Keratinocyte (primary cell): Measurements from ENCODE around the gene MIB1. TPM values are rescaled to one million over a fixed set of nuclear protein-coding genes. Genes with fewer than 3 reads are reported as not detected.

Experiments used
- DNase-seq: peaks from one replicate; pipeline ENCODE4 v3.0.0-alpha.2; 2011; ENCODE audit warnings: low read depth, missing footprints, low spot score
- FAIRE-seq: peaks from 2 replicates; lab custom pipeline; 2011; peaks lifted over from hg19 to GRCh38; lab: Jason Lieb, UNC
- H2AFZ ChIP-seq: 2 replicates; pipeline ENCODE4 v1.6.0; 2012; ENCODE audit warnings: low read length, control low read depth, inconsistent platforms; ENCODE audit not compliant: control insufficient read depth
- H3K27ac ChIP-seq: 2 replicates; pipeline ENCODE4 v1.5.1; 2011; ENCODE audit warnings: low read length; ENCODE audit not compliant: control insufficient read depth, insufficient read depth
- H3K27me3 ChIP-seq: 3 replicates; pipeline ENCODE4 v1.6.0; 2011; ENCODE audit warnings: low read length; ENCODE audit not compliant: control insufficient read depth, insufficient read depth; ENCODE audit errors: extremely low read depth
- H3K36me3 ChIP-seq, 2 experiments: 2 replicates in 1 of 2; 3 replicates in 1 of 2; pipeline ENCODE4 v1.5.1; 2011; ENCODE audit warnings: low read length in 2 of 2, mild to moderate bottlenecking in 1 of 2; ENCODE audit not compliant: control insufficient read depth in 2 of 2, insufficient read depth in 2 of 2; ENCODE audit errors: extremely low read depth in 1 of 2
- H3K4me1 ChIP-seq: 3 replicates; pipeline ENCODE4 v1.5.1; 2011; ENCODE audit warnings: low read length; ENCODE audit not compliant: control insufficient read depth, insufficient read depth; ENCODE audit errors: extremely low read depth
- H3K4me2 ChIP-seq: 3 replicates; pipeline ENCODE4 v1.6.0; 2011; ENCODE audit warnings: low read depth, low read length; ENCODE audit not compliant: control insufficient read depth, insufficient read depth; ENCODE audit errors: extremely low read depth
- H3K4me3 ChIP-seq, 3 experiments: fragments of 200-600 bp in 1 of 3; sonication (generic) in 1 of 3; 2 replicates in 2 of 3; 3 replicates in 1 of 3; pipeline ENCODE4 v1.5.1; 2011 to 2016; ENCODE audit warnings: low read length in 3 of 3, mild to moderate bottlenecking in 3 of 3, control low read depth in 2 of 3, inconsistent platforms in 1 of 3, low read depth in 1 of 3, mixed read lengths in 1 of 3, mixed run types in 1 of 3, moderate library complexity in 1 of 3; ENCODE audit not compliant: control insufficient read depth in 2 of 3, insufficient read depth in 2 of 3; ENCODE audit errors: extremely low read depth in 1 of 3
- H3K79me2 ChIP-seq: 2 replicates; pipeline ENCODE4 v1.6.0; 2012; ENCODE audit warnings: low read length; ENCODE audit not compliant: control insufficient read depth, insufficient read depth
- H3K9ac ChIP-seq: 3 replicates; pipeline ENCODE4 v1.6.0; 2011; ENCODE audit warnings: low read length; ENCODE audit not compliant: control insufficient read depth, insufficient read depth; ENCODE audit errors: extremely low read depth
- H3K9me1 ChIP-seq: 3 replicates; pipeline ENCODE4 v1.6.0; 2011; ENCODE audit warnings: low read length; ENCODE audit not compliant: control insufficient read depth, insufficient read depth; ENCODE audit errors: extremely low read depth
- H3K9me3 ChIP-seq: 2 replicates; pipeline ENCODE4 v1.5.1; 2012; ENCODE audit warnings: low read depth, low read length; ENCODE audit not compliant: control insufficient read depth
- H4K20me1 ChIP-seq: 3 replicates; pipeline ENCODE4 v1.6.0; 2011; ENCODE audit warnings: low read length; ENCODE audit not compliant: control insufficient read depth, insufficient read depth; ENCODE audit errors: extremely low read depth
- CTCF ChIP-seq, 3 experiments: IDR thresholded peaks in 1 of 3; conservative IDR thresholded peaks in 1 of 3; optimal IDR thresholded peaks in 1 of 3; 2 replicates in 2 of 3; 3 replicates in 1 of 3; pipeline versions ENCODE3 to v1.5.1; 2011; ENCODE audit warnings: low read length in 3 of 3, mild to moderate bottlenecking in 3 of 3, moderate library complexity in 2 of 3, control low read depth in 1 of 3, inconsistent platforms in 1 of 3; ENCODE audit not compliant: insufficient read depth in 2 of 3; ENCODE audit errors: extremely low read depth in 1 of 3
- EZH2 ChIP-seq: IDR thresholded peaks from one replicate; pipeline ENCODE4 v1.6.1; 2012; ENCODE audit warnings: inconsistent platforms, mild to moderate bottlenecking, low read length, moderate library complexity
- dilution Hi-C: fragments of 300-500 bp; cut with MboI; formaldehyde crosslinking; loops from one replicate; pipeline ENCODE4 v1.7.0; 2020; ENCODE audit warnings: low sequenced_read_pairs; ENCODE audit not compliant: extremely low pct_ligation_motif_present
- polyA plus RNA-seq, 5 experiments: library from polyadenylated mRNA; depleted of rRNA in 3 of 5; stranded (reverse) in 3 of 5; stranded (forward) in 1 of 5; unstranded in 1 of 5; fragments of >200 nt; gene quantifications; 1 replicate in 1 of 5; 2 replicates in 3 of 5; 3 replicates in 1 of 5; pipeline versions ENCODE4 v1.2.1 to v1.2.3, GENCODE V29; 2011 to 2012; ENCODE audit warnings: missing spikeins in 2 of 5, low read depth in 1 of 5, low replicate concordance in 1 of 5

Gene MIB1
- polyA plus RNA-seq, 1 donor (not counting 4 experiments of a cell fraction or from before 2014, with no cell fraction given): 24.8 TPM

GRCh38 chr18:21769206-21769605 is 28.6 kb downstream of the MIB1 start:
- FAIRE-seq (no peak), DNase-seq (no peak)
- dilution Hi-C loops: no loop called here
- Histone ChIP-seq H3K27me3 (no peaks in the 10 kb centered on the region), H3K9ac (no peak overlapping the region), H3K9me3 (no peaks in the 10 kb centered on the region), H3K79me2 (peaks cover 8% of the 10 kb centered on the region), H2AFZ (no peak overlapping the region), H4K20me1 (no peaks in the 10 kb centered on the region), H3K4me3 (no peak overlapping the region), H3K4me2 (no peak overlapping the region), H3K9me1 (no peaks in the 10 kb centered on the region), H3K36me3 (peaks cover 15 to 16% of the 10 kb centered on the region in 2 experiments), H3K4me1 (no peaks in the 10 kb centered on the region), H3K27ac (no peak overlapping the region)
- TF ChIP-seq EZH2 (no peak), CTCF (optimal IDR thresholded peaks at IDR 0.05 in 1 of 3, IDR thresholded peaks at IDR 0.05 in 1 of 3, conservative IDR thresholded peaks at IDR 0.05 in 1 of 3; ENCODE audit: extremely low read depth in 1 of 3, insufficient read depth in 2 of 3, low read length in 3 of 3) (no peak)

GRCh38 chr18:21774722-21775121 is 34.1 kb downstream of the MIB1 start:
- H3K27me3 ChIP-seq: no peaks in the 10 kb centered on the region
- FAIRE-seq (no peak), DNase-seq (no peak)
- no peak overlapping the region for H3K4me3 ChIP-seq
- no peaks in the 10 kb centered on the region for H3K9me1 ChIP-seq
- dilution Hi-C loops: no loop called here
- no peaks in the 10 kb centered on the region for H3K79me2 ChIP-seq
- peaks cover 0 to 2% of the 10 kb centered on the region in 2 experiments for H3K36me3 ChIP-seq
- H4K20me1 ChIP-seq: no peaks in the 10 kb centered on the region
- no peak overlapping the region for H2AFZ ChIP-seq
- no peak overlapping the region for H3K9ac ChIP-seq
- no peak overlapping the region for H3K27ac ChIP-seq
- no peak for TF ChIP-seq CTCF (optimal IDR thresholded peaks at IDR 0.05 in 1 of 3, IDR thresholded peaks at IDR 0.05 in 1 of 3, conservative IDR thresholded peaks at IDR 0.05 in 1 of 3; ENCODE audit: extremely low read depth in 1 of 3, insufficient read depth in 2 of 3, low read length in 3 of 3)
- TF ChIP-seq EZH2: no peak
- no peaks in the 10 kb centered on the region for H3K4me1 ChIP-seq
- no peaks in the 10 kb centered on the region for H3K9me3 ChIP-seq
- no peak overlapping the region for H3K4me2 ChIP-seq
